Anterior cingulate cortex (tissue), 58 donors: Measurements from ENCODE around the gene CRABP1.
"Not testable (repeated sequence)": the region's sequence is repeated elsewhere in the genome, so short reads cannot be mapped to it uniquely, and the experiment has no call there.

Experiments
- DNase-seq, 58 donors: peaks; one replicate each; lab custom pipeline; 2025; lab: John Stamatoyannopoulos, UW

CRABP1 gene

GRCh38 chr15:78368651-78369050, 28.5 kb downstream of the CRABP1 start:
- peak in 3 of 58 donors; percentile 1 to 16 (median 4) for DNase-seq

GRCh38 chr15:78369161-78369560, 29.0 kb downstream of the CRABP1 start:
- peak in 17 of 58 donors; percentile 2 to 28 (median 11) for DNase-seq

- DNase-seq, result no peak
These were observed 29.9 kb downstream of the CRABP1 start for GRCh38 chr15:78370013-78370412.

- no peak for DNase-seq
These were observed 32.7 kb downstream of the CRABP1 start for GRCh38 chr15:78372880-78373279.

- no peak for DNase-seq
These were observed 34.6 kb downstream of the CRABP1 start for GRCh38 chr15:78374436-78375393.

GRCh38 chr15:78380143-78380542, 40.0 kb downstream of the CRABP1 start:
- DNase-seq, result not testable (repeated sequence)

GRCh38 chr15:78382114-78382880, 42.1 kb downstream of the CRABP1 start:
- DNase-seq, result no peak

- DNase-seq, result no peak
These were observed 44.5 kb downstream of the CRABP1 start for GRCh38 chr15:78384651-78385050.

- no peak for DNase-seq
These were observed 47.3 kb downstream of the CRABP1 start for GRCh38 chr15:78387246-78388037.

- DNase-seq, result no peak
These were observed 48.7 kb downstream of the CRABP1 start for GRCh38 chr15:78388865-78389264.

- DNase-seq, result no peak
These were observed 49.2 kb downstream of the CRABP1 start for GRCh38 chr15:78389322-78389721.

- DNase-seq, result no peak
These were observed 49.6 kb downstream of the CRABP1 start for GRCh38 chr15:78389738-78390137.

- DNase-seq, result no peak
These were observed 50.1 kb downstream of the CRABP1 start for GRCh38 chr15:78390242-78390641.

- no peak for DNase-seq
These were observed 50.7 kb downstream of the CRABP1 start for GRCh38 chr15:78390826-78391225.

GRCh38 chr15:78391781-78392180, 51.6 kb downstream of the CRABP1 start:
- DNase-seq, result no peak

- peak in 29 of 58 donors; percentile 5 to 57 (median 23) for DNase-seq
These were observed 52.3 kb downstream of the CRABP1 start for GRCh38 chr15:78392430-78392829.

GRCh38 chr15:78393137-78393536, 53.0 kb downstream of the CRABP1 start:
- DNase-seq, result no peak

GRCh38 chr15:78394026-78394425, 53.9 kb downstream of the CRABP1 start:
- no peak for DNase-seq

GRCh38 chr15:78394981-78395616, 54.9 kb downstream of the CRABP1 start:
- no peak for DNase-seq

- DNase-seq, result no peak
These were observed 56.1 kb downstream of the CRABP1 start for GRCh38 chr15:78396186-78396814.
